ENCODE data around the gene FARP1. TPM values are rescaled to one million over a fixed set of nuclear protein-coding genes. Genes with fewer than 3 reads are reported as not detected.
"Not testable (repeated sequence)": the region's sequence is repeated elsewhere in the genome, so short reads cannot be mapped to it uniquely, and the experiment has no call there.

The FARP1 gene
- total RNA-seq, 1 experiment from 2014 or later, result not detected

- Histone ChIP-seq H2AFZ (ENCODE audit: low read length) (no peak overlapping the region), H3K4me2 (ENCODE audit: low read depth, low read length, poor library complexity, severe bottlenecking) (no peak overlapping the region), H3K4me1 (ENCODE audit: low read length) (no peaks in the 10 kb centered on the region), H3K27me3 (ENCODE audit: low read length) (no peaks in the 10 kb centered on the region), H3K79me2 (ENCODE audit: low read length) (no peaks in the 10 kb centered on the region), H3K9me2 (replicated peaks; ENCODE audit: insufficient read depth, low read length) (no peaks in the 10 kb centered on the region), H3K9ac (ENCODE audit: low read length) (no peak overlapping the region), H3K9me3 (ENCODE audit: low read length) (no peaks in the 10 kb centered on the region), H3K36me3 (ENCODE audit: insufficient read depth, low read length) (no peaks in the 10 kb centered on the region), H3K27ac (ENCODE audit: low read length) (no peak overlapping the region), H4K20me1 (ENCODE audit: insufficient read depth, low read depth, low read length) (no peaks in the 10 kb centered on the region), H3K4me3 (ENCODE audit: low read length) (no peak overlapping the region)
- no peak for DNase-seq
Observed at GRCh38 chr13:98262292-98262691, 119.4 kb downstream of the FARP1 start.

- H3K9me3 ChIP-seq (ENCODE audit: low read length), result no peaks in the 10 kb centered on the region
- H3K27ac ChIP-seq (ENCODE audit: low read length), result no peak overlapping the region
- H3K4me3 ChIP-seq (ENCODE audit: low read length), result no peak overlapping the region
- H3K27me3 ChIP-seq (ENCODE audit: low read length), result no peaks in the 10 kb centered on the region
- H3K79me2 ChIP-seq (ENCODE audit: low read length), result no peaks in the 10 kb centered on the region
- no peaks in the 10 kb centered on the region for H3K36me3 ChIP-seq (ENCODE audit: insufficient read depth, low read length)
- H2AFZ ChIP-seq (ENCODE audit: low read length), result no peak overlapping the region
- no peaks in the 10 kb centered on the region for H3K9me2 ChIP-seq (replicated peaks; ENCODE audit: insufficient read depth, low read length)
- H4K20me1 ChIP-seq (ENCODE audit: insufficient read depth, low read depth, low read length), result no peaks in the 10 kb centered on the region
- DNase-seq, result no peak
- H3K4me1 ChIP-seq (ENCODE audit: low read length), result no peaks in the 10 kb centered on the region
- no peak overlapping the region for H3K9ac ChIP-seq (ENCODE audit: low read length)
- no peak overlapping the region for H3K4me2 ChIP-seq (ENCODE audit: low read depth, low read length, poor library complexity, severe bottlenecking)
Observed at GRCh38 chr13:98263841-98264240, 120.9 kb downstream of the FARP1 start.

- Histone ChIP-seq H3K4me2 (ENCODE audit: low read depth, low read length, poor library complexity, severe bottlenecking) (no peak overlapping the region), H3K4me3 (ENCODE audit: low read length) (no peak overlapping the region), H3K9ac (ENCODE audit: low read length) (no peak overlapping the region), H4K20me1 (ENCODE audit: insufficient read depth, low read depth, low read length) (no peaks in the 10 kb centered on the region), H3K4me1 (ENCODE audit: low read length) (no peaks in the 10 kb centered on the region), H3K27ac (ENCODE audit: low read length) (no peak overlapping the region), H3K9me3 (ENCODE audit: low read length) (no peaks in the 10 kb centered on the region), H3K9me2 (replicated peaks; ENCODE audit: insufficient read depth, low read length) (no peaks in the 10 kb centered on the region), H3K27me3 (ENCODE audit: low read length) (no peaks in the 10 kb centered on the region), H3K36me3 (ENCODE audit: insufficient read depth, low read length) (no peaks in the 10 kb centered on the region), H3K79me2 (ENCODE audit: low read length) (no peaks in the 10 kb centered on the region), H2AFZ (ENCODE audit: low read length) (no peak overlapping the region)
- DNase-seq, result no peak
Observed at GRCh38 chr13:98264877-98265276, 122.0 kb downstream of the FARP1 start.

- Histone ChIP-seq H3K36me3 (ENCODE audit: insufficient read depth, low read length) (no peaks in the 10 kb centered on the region), H4K20me1 (ENCODE audit: insufficient read depth, low read depth, low read length) (no peaks in the 10 kb centered on the region), H3K27ac (ENCODE audit: low read length) (no peak overlapping the region), H3K9me2 (replicated peaks; ENCODE audit: insufficient read depth, low read length) (no peaks in the 10 kb centered on the region), H2AFZ (ENCODE audit: low read length) (no peak overlapping the region), H3K79me2 (ENCODE audit: low read length) (no peaks in the 10 kb centered on the region), H3K9me3 (ENCODE audit: low read length) (no peaks in the 10 kb centered on the region), H3K4me1 (ENCODE audit: low read length) (no peaks in the 10 kb centered on the region), H3K9ac (ENCODE audit: low read length) (no peak overlapping the region), H3K4me2 (ENCODE audit: low read depth, low read length, poor library complexity, severe bottlenecking) (no peak overlapping the region), H3K4me3 (ENCODE audit: low read length) (no peak overlapping the region), H3K27me3 (ENCODE audit: low read length) (no peaks in the 10 kb centered on the region)
- no peak for DNase-seq
Observed at GRCh38 chr13:98265692-98266551, 123.0 kb downstream of the FARP1 start.

GRCh38 chr13:98267080-98267912, 124.4 kb downstream of the FARP1 start:
- Histone ChIP-seq H3K27ac (ENCODE audit: low read length) (no peak overlapping the region), H2AFZ (ENCODE audit: low read length) (no peak overlapping the region), H3K4me3 (ENCODE audit: low read length) (no peak overlapping the region), H3K36me3 (ENCODE audit: insufficient read depth, low read length) (no peaks in the 10 kb centered on the region), H3K27me3 (ENCODE audit: low read length) (no peaks in the 10 kb centered on the region), H3K79me2 (ENCODE audit: low read length) (no peaks in the 10 kb centered on the region), H3K9me2 (replicated peaks; ENCODE audit: insufficient read depth, low read length) (no peaks in the 10 kb centered on the region), H3K9ac (ENCODE audit: low read length) (no peak overlapping the region), H3K9me3 (ENCODE audit: low read length) (no peaks in the 10 kb centered on the region), H3K4me2 (ENCODE audit: low read depth, low read length, poor library complexity, severe bottlenecking) (no peak overlapping the region), H3K4me1 (ENCODE audit: low read length) (no peaks in the 10 kb centered on the region), H4K20me1 (ENCODE audit: insufficient read depth, low read depth, low read length) (no peaks in the 10 kb centered on the region)
- DNase-seq, result no peak

GRCh38 chr13:98269386-98269785, 126.5 kb downstream of the FARP1 start:
- H3K79me2 ChIP-seq (ENCODE audit: low read length), result no peaks in the 10 kb centered on the region
- no peaks in the 10 kb centered on the region for H3K9me3 ChIP-seq (ENCODE audit: low read length)
- H3K4me2 ChIP-seq (ENCODE audit: low read depth, low read length, poor library complexity, severe bottlenecking), result no peak overlapping the region
- no peaks in the 10 kb centered on the region for H4K20me1 ChIP-seq (ENCODE audit: insufficient read depth, low read depth, low read length)
- no peak for DNase-seq
- no peak overlapping the region for H3K27ac ChIP-seq (ENCODE audit: low read length)
- no peak overlapping the region for H3K9ac ChIP-seq (ENCODE audit: low read length)
- no peaks in the 10 kb centered on the region for H3K9me2 ChIP-seq (replicated peaks; ENCODE audit: insufficient read depth, low read length)
- H2AFZ ChIP-seq (ENCODE audit: low read length), result no peak overlapping the region
- no peaks in the 10 kb centered on the region for H3K36me3 ChIP-seq (ENCODE audit: insufficient read depth, low read length)
- H3K4me3 ChIP-seq (ENCODE audit: low read length), result no peak overlapping the region
- no peaks in the 10 kb centered on the region for H3K27me3 ChIP-seq (ENCODE audit: low read length)
- no peaks in the 10 kb centered on the region for H3K4me1 ChIP-seq (ENCODE audit: low read length)

GRCh38 chr13:98270819-98271218, 127.9 kb downstream of the FARP1 start:
- no peaks in the 10 kb centered on the region for H3K79me2 ChIP-seq (ENCODE audit: low read length)
- H3K27me3 ChIP-seq (ENCODE audit: low read length), result no peaks in the 10 kb centered on the region
- no peak for DNase-seq
- H3K36me3 ChIP-seq (ENCODE audit: insufficient read depth, low read length), result no peaks in the 10 kb centered on the region
- H4K20me1 ChIP-seq (ENCODE audit: insufficient read depth, low read depth, low read length), result no peaks in the 10 kb centered on the region
- H3K9ac ChIP-seq (ENCODE audit: low read length), result no peak overlapping the region
- no peak overlapping the region for H3K4me3 ChIP-seq (ENCODE audit: low read length)
- H3K4me1 ChIP-seq (ENCODE audit: low read length), result no peaks in the 10 kb centered on the region
- H2AFZ ChIP-seq (ENCODE audit: low read length), result no peak overlapping the region
- H3K9me2 ChIP-seq (replicated peaks; ENCODE audit: insufficient read depth, low read length), result no peaks in the 10 kb centered on the region
- no peak overlapping the region for H3K4me2 ChIP-seq (ENCODE audit: low read depth, low read length, poor library complexity, severe bottlenecking)
- H3K27ac ChIP-seq (ENCODE audit: low read length), result no peak overlapping the region
- no peaks in the 10 kb centered on the region for H3K9me3 ChIP-seq (ENCODE audit: low read length)

GRCh38 chr13:98271646-98272045, 128.8 kb downstream of the FARP1 start:
- not testable (repeated sequence) for H3K4me3 ChIP-seq (ENCODE audit: low read length); H3K27ac ChIP-seq (ENCODE audit: low read length); H2AFZ ChIP-seq (ENCODE audit: low read length); H3K4me2 ChIP-seq (ENCODE audit: low read depth, low read length, poor library complexity, severe bottlenecking); DNase-seq; H3K9ac ChIP-seq (ENCODE audit: low read length); H3K9me2 ChIP-seq (replicated peaks; ENCODE audit: insufficient read depth, low read length); H3K4me1 ChIP-seq (ENCODE audit: low read length); H3K36me3 ChIP-seq (ENCODE audit: insufficient read depth, low read length); H4K20me1 ChIP-seq (ENCODE audit: insufficient read depth, low read depth, low read length); H3K9me3 ChIP-seq (ENCODE audit: low read length); H3K79me2 ChIP-seq (ENCODE audit: low read length); H3K27me3 ChIP-seq (ENCODE audit: low read length)
